ENCODE results near the gene ZNF862.
A peak's percentile ranks its signal among the peaks of the same experiment; 100 is the strongest.

Gene ZNF862

DNA sequence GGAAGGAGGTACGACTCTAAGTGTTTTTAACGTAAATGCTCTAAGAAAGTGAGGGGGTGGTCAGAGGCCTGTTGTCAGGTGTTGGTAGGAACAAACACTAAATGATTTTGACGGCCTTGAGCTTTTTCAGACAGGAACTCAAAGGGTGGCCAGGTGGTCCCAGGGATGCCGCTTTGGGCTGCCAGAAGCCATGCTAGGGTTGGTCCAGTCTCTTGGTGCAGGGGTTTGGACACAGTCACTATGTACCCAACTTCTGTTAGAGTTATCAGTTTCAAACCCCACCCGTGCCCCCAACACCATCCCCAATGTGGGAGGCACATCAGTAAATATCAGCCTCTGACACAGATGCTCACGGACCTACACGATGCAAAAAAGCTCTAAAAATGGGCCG lies 44.9 kb downstream of the ZNF862 start:
- no CpG with 5 or more reads among the region's 8 CpGs for WGBS, 2 donors (ENCODE audit: extremely low coverage in 2 of 2, insufficient read length in 2 of 2, insufficient replicate concordance in 1 of 2)
- H3K4ac ChIP-seq (ENCODE audit: low read length), result no peak overlapping the region

DNA sequence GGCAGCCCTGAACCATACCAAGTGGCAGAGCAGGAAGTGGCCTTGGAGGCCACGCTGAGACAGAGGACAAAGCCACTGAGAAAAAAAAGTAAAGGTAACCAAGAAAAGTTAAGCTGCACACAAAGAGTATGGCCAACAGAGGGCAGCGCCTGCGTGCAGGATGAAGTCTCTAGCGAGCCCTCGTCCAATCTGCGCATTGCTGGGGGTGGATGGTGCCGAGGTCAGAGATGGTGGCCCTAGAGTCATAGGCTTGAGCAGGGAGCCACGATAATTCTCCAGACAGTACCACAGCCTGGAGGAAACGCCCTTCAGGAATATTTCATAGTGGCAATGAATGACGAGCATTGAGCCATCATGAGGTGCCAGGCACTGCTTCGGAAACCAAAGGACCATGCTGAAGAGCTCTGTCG lies 45.3 kb downstream of the ZNF862 start:
- Histone ChIP-seq H2AFZ (ENCODE audit: low read length) (no peak overlapping the region), H2BK5ac (ENCODE audit: low read length) (no peak overlapping the region), H3K9ac (ENCODE audit: low read depth, low read length, poor library complexity) (no peak overlapping the region), H3K18ac (ENCODE audit: low read length) (no peak overlapping the region), H2BK12ac (ENCODE audit: low read length) (no peak overlapping the region), H3K4ac (ENCODE audit: low read length) (no peak overlapping the region), H3K4me1 (ENCODE audit: control insufficient read depth in 2 of 2, insufficient read depth in 1 of 2, low read depth in 1 of 2, low read length in 2 of 2) (peaks cover 9 to 12% of the 10 kb centered on the region in 2 donors), H3K79me1 (ENCODE audit: low read depth, low read length) (peaks cover 2% of the 10 kb centered on the region), H3K27me3 (ENCODE audit: control insufficient read depth in 3 of 3, insufficient read depth in 3 of 3, low read depth in 1 of 3, low read length in 3 of 3) (no peaks in the 10 kb centered on the region), H4K8ac (ENCODE audit: low read depth, low read length) (no peak overlapping the region), H3K23ac (ENCODE audit: low read depth, low read length, poor library complexity) (no peak overlapping the region), H3K36me3 (replicated peaks in 1 of 2; ENCODE audit: control insufficient read depth in 2 of 2, insufficient read depth in 2 of 2, low read length in 2 of 2) (peaks cover 2 to 14% of the 10 kb centered on the region in 2 donors), H2BK120ac (ENCODE audit: low read depth, low read length) (no peak overlapping the region), H3K4me2 (ENCODE audit: insufficient read depth, low read length, poor library complexity, severe bottlenecking) (no peak overlapping the region), H3K14ac (ENCODE audit: low read length) (no peak overlapping the region), H4K91ac (ENCODE audit: low read depth, low read length, poor library complexity) (no peak overlapping the region), H2AK5ac (ENCODE audit: low read depth, low read length) (no peak overlapping the region), H2BK15ac (ENCODE audit: low read length) (no peak overlapping the region), H3K27ac (replicated peaks; ENCODE audit: low read length) (no peak overlapping the region), H3K9me3 (replicated peaks in 1 of 2; ENCODE audit: control insufficient read depth in 2 of 2, insufficient read depth in 1 of 2, low read depth in 1 of 2, low read length in 2 of 2) (peaks cover 0 to 2% of the 10 kb centered on the region in 2 donors), H3K4me3 (ENCODE audit: low read length in 2 of 2) (no peak overlapping the region)
- DNase-seq (ENCODE audit: low spot score), result peak; percentile 49
- no CpG with 5 or more reads among the region's 12 CpGs for WGBS, 2 donors (ENCODE audit: extremely low coverage in 2 of 2, insufficient read length in 2 of 2, insufficient replicate concordance in 1 of 2)

More for the DNA sequence above, 44.9 kb downstream of the ZNF862 start:
- peaks cover 0 to 2% of the 10 kb centered on the region in 2 donors for H3K9me3 ChIP-seq (replicated peaks in 1 of 2; ENCODE audit: control insufficient read depth in 2 of 2, insufficient read depth in 1 of 2, low read depth in 1 of 2, low read length in 2 of 2)
- H2BK120ac ChIP-seq (ENCODE audit: low read depth, low read length), result no peak overlapping the region
- no peak overlapping the region for H3K4me3 ChIP-seq (ENCODE audit: low read length in 2 of 2)
- no peak for DNase-seq (ENCODE audit: low spot score)
- H3K27ac ChIP-seq (replicated peaks; ENCODE audit: low read length), result no peak overlapping the region
- no peak overlapping the region for H2BK5ac ChIP-seq (ENCODE audit: low read length)
- no peak overlapping the region for H2BK12ac ChIP-seq (ENCODE audit: low read length)
- H3K14ac ChIP-seq (ENCODE audit: low read length), result no peak overlapping the region
- peaks cover 2 to 14% of the 10 kb centered on the region in 2 donors for H3K36me3 ChIP-seq (replicated peaks in 1 of 2; ENCODE audit: control insufficient read depth in 2 of 2, insufficient read depth in 2 of 2, low read length in 2 of 2)
- H3K4me2 ChIP-seq (ENCODE audit: insufficient read depth, low read length, poor library complexity, severe bottlenecking), result no peak overlapping the region
- H2BK15ac ChIP-seq (ENCODE audit: low read length), result no peak overlapping the region
- H4K91ac ChIP-seq (ENCODE audit: low read depth, low read length, poor library complexity), result no peak overlapping the region
- no peak overlapping the region for H2AK5ac ChIP-seq (ENCODE audit: low read depth, low read length)
- no peak overlapping the region for H4K8ac ChIP-seq (ENCODE audit: low read depth, low read length)
- H3K4me1 ChIP-seq (ENCODE audit: control insufficient read depth in 2 of 2, insufficient read depth in 1 of 2, low read depth in 1 of 2, low read length in 2 of 2), result peaks cover 9 to 12% of the 10 kb centered on the region in 2 donors
- H3K27me3 ChIP-seq (ENCODE audit: control insufficient read depth in 3 of 3, insufficient read depth in 3 of 3, low read depth in 1 of 3, low read length in 3 of 3), result no peaks in the 10 kb centered on the region
- H3K18ac ChIP-seq (ENCODE audit: low read length), result no peak overlapping the region
- H2AFZ ChIP-seq (ENCODE audit: low read length), result no peak overlapping the region
- no peak overlapping the region for H3K23ac ChIP-seq (ENCODE audit: low read depth, low read length, poor library complexity)
- peaks cover 2% of the 10 kb centered on the region for H3K79me1 ChIP-seq (ENCODE audit: low read depth, low read length)
- no peak overlapping the region for H3K9ac ChIP-seq (ENCODE audit: low read depth, low read length, poor library complexity)

DNA sequence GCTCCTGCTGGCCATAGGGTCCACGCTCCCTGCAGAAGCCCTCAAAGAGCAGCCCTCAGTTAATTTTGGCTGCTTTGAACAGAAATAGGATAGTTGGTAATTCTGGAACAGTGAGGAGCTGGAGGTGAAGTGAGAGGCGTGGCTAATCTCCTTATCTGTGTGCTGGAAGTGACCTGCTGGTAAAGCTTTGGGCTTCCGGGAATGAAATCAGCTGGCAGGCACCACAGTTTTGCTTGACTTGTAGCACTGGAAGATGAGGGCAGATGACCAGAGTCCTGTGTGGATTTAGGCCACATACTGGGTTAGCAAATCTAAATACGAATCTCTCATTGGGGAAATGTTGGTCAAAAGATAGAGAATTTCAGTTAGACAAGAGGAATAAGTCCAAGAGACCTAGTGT lies 45.8 kb downstream of the ZNF862 start:
- Histone ChIP-seq H4K91ac (ENCODE audit: low read depth, low read length, poor library complexity) (no peak overlapping the region), H3K4me3 (ENCODE audit: low read length in 2 of 2) (no peak overlapping the region), H4K8ac (ENCODE audit: low read depth, low read length) (no peak overlapping the region), H2AFZ (ENCODE audit: low read length) (no peak overlapping the region), H2BK12ac (ENCODE audit: low read length) (no peak overlapping the region), H3K4ac (ENCODE audit: low read length) (no peak overlapping the region), H3K23ac (ENCODE audit: low read depth, low read length, poor library complexity) (no peak overlapping the region), H3K27ac (replicated peaks; ENCODE audit: low read length) (no peak overlapping the region), H2AK5ac (ENCODE audit: low read depth, low read length) (no peak overlapping the region), H3K14ac (ENCODE audit: low read length) (no peak overlapping the region), H3K4me2 (ENCODE audit: insufficient read depth, low read length, poor library complexity, severe bottlenecking) (no peak overlapping the region), H2BK15ac (ENCODE audit: low read length) (no peak overlapping the region), H3K27me3 (ENCODE audit: control insufficient read depth in 3 of 3, insufficient read depth in 3 of 3, low read depth in 1 of 3, low read length in 3 of 3) (no peaks in the 10 kb centered on the region), H3K79me1 (ENCODE audit: low read depth, low read length) (peaks cover 2% of the 10 kb centered on the region), H2BK120ac (ENCODE audit: low read depth, low read length) (no peak overlapping the region), H3K9me3 (replicated peaks in 1 of 2; ENCODE audit: control insufficient read depth in 2 of 2, insufficient read depth in 1 of 2, low read depth in 1 of 2, low read length in 2 of 2) (peaks cover 0 to 2% of the 10 kb centered on the region in 2 donors), H3K4me1 (ENCODE audit: control insufficient read depth in 2 of 2, insufficient read depth in 1 of 2, low read depth in 1 of 2, low read length in 2 of 2) (peaks cover 9 to 12% of the 10 kb centered on the region in 2 donors), H3K18ac (ENCODE audit: low read length) (no peak overlapping the region), H3K9ac (ENCODE audit: low read depth, low read length, poor library complexity) (no peak overlapping the region), H2BK5ac (ENCODE audit: low read length) (no peak overlapping the region), H3K36me3 (replicated peaks in 1 of 2; ENCODE audit: control insufficient read depth in 2 of 2, insufficient read depth in 2 of 2, low read length in 2 of 2) (peaks cover 2 to 12% of the 10 kb centered on the region in 2 donors)
- DNase-seq (ENCODE audit: low spot score), result no peak
- no CpG with 5 or more reads among the region's 4 CpGs for WGBS, 2 donors (ENCODE audit: extremely low coverage in 2 of 2, insufficient read length in 2 of 2, insufficient replicate concordance in 1 of 2)

DNA sequence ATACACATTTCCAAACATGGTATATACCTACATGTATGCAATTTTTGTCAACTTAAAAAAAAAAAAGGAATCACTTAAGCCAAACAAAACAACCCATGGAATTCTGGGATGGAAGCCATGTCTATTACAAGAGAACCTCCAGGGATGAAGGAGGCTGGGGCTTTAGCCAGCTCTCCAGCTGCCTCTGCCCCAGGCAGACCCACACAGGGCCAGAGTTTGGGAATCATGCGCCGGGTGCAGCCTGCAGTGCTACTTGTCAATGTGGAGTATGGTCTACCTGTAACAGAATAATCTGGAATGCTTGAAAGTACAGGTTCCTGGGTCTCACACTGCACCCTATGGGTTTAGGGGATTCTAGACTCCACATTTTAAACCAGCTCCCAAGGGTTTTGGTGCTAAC lies 46.4 kb downstream of the ZNF862 start:
- no peak overlapping the region for H3K4ac ChIP-seq (ENCODE audit: low read length)

More for the DNA sequence above, 46.4 kb downstream of the ZNF862 start:
- Histone ChIP-seq H3K23ac (ENCODE audit: low read depth, low read length, poor library complexity) (no peak overlapping the region), H2BK120ac (ENCODE audit: low read depth, low read length) (no peak overlapping the region), H3K9ac (ENCODE audit: low read depth, low read length, poor library complexity) (no peak overlapping the region), H2BK12ac (ENCODE audit: low read length) (no peak overlapping the region), H3K9me3 (replicated peaks in 1 of 2; ENCODE audit: control insufficient read depth in 2 of 2, insufficient read depth in 1 of 2, low read depth in 1 of 2, low read length in 2 of 2) (peaks cover 0 to 2% of the 10 kb centered on the region in 2 donors), H3K4me1 (ENCODE audit: control insufficient read depth in 2 of 2, insufficient read depth in 1 of 2, low read depth in 1 of 2, low read length in 2 of 2) (peaks cover 9 to 12% of the 10 kb centered on the region in 2 donors), H3K27ac (replicated peaks; ENCODE audit: low read length) (no peak overlapping the region), H3K27me3 (ENCODE audit: control insufficient read depth in 3 of 3, insufficient read depth in 3 of 3, low read depth in 1 of 3, low read length in 3 of 3) (no peaks in the 10 kb centered on the region), H3K79me1 (ENCODE audit: low read depth, low read length) (peaks cover 2% of the 10 kb centered on the region), H3K36me3 (replicated peaks in 1 of 2; ENCODE audit: control insufficient read depth in 2 of 2, insufficient read depth in 2 of 2, low read length in 2 of 2) (peaks cover 2 to 7% of the 10 kb centered on the region in 2 donors), H2BK5ac (ENCODE audit: low read length) (no peak overlapping the region), H4K8ac (ENCODE audit: low read depth, low read length) (no peak overlapping the region), H2BK15ac (ENCODE audit: low read length) (no peak overlapping the region), H3K18ac (ENCODE audit: low read length) (peak overlapping the region; percentile 17), H2AFZ (ENCODE audit: low read length) (no peak overlapping the region), H3K4me3 (ENCODE audit: low read length in 2 of 2) (no peak overlapping the region), H2AK5ac (ENCODE audit: low read depth, low read length) (no peak overlapping the region), H4K91ac (ENCODE audit: low read depth, low read length, poor library complexity) (no peak overlapping the region), H3K4me2 (ENCODE audit: insufficient read depth, low read length, poor library complexity, severe bottlenecking) (no peak overlapping the region), H3K14ac (ENCODE audit: low read length) (no peak overlapping the region)
- DNase-seq (ENCODE audit: low spot score), result no peak
- no CpG with 5 or more reads among the region's 2 CpGs for WGBS, 2 donors (ENCODE audit: extremely low coverage in 2 of 2, insufficient read length in 2 of 2, insufficient replicate concordance in 1 of 2)
